B cell (primary cell): ENCODE data around the gene KRTAP17-1. TPM values are rescaled to one million over a fixed set of nuclear protein-coding genes. Genes with fewer than 3 reads are reported as not detected.

Source experiments
- ATAC-seq: fragments of 200-7000 bp; cut with Tn5 transposase; one replicate; pipeline ENCODE4 v1.10.0; 2021; ENCODE audit warnings: low read depth, mild to moderate bottlenecking, moderate number of reproducible peaks, moderate library complexity
- CTCF ChIA-PET: fragments of 350-600 bp; sonication (Branson Sonifier 250); formaldehyde crosslinking; loops from one replicate; lab custom pipeline; 2021; ENCODE audit warnings: antibody characterized with exemption, inconsistent platforms; lab: Charles Lee
- POLR2A ChIA-PET: fragments of 350-600 bp; sonication (Branson Sonifier 250); formaldehyde crosslinking; loops from one replicate; lab custom pipeline; 2021; ENCODE audit warnings: antibody characterized with exemption; lab: Charles Lee
- DNase-seq: peaks from one replicate; pipeline ENCODE4 v3.0.0; 2013
- H2AFZ ChIP-seq: 2 replicates; pipeline ENCODE4 v1.6.1; 2012; ENCODE audit warnings: mild to moderate bottlenecking, low read depth, low read length; ENCODE audit not compliant: insufficient read depth, poor library complexity, severe bottlenecking
- H3K27ac ChIP-seq, 2 donors: 1 replicate in 1 of 2; 2 replicates in 1 of 2; pipeline ENCODE4 v1.5.1; 2012 to 2013; ENCODE audit warnings: low read length in 2 of 2, mild to moderate bottlenecking in 2 of 2, moderate library complexity in 1 of 2
- H3K27me3 ChIP-seq, 4 experiments: fragments of 200-600 bp in 1 of 4; sonication (generic) in 1 of 4; replicated peaks in 1 of 4; 1 replicate in 2 of 4; 2 replicates in 2 of 4; pipeline versions ENCODE4 v1.6.1 to v1.7.0; 2013 to 2016; ENCODE audit warnings: low read length in 3 of 4, mild to moderate bottlenecking in 2 of 4, mixed read lengths in 1 of 4, moderate library complexity in 1 of 4; ENCODE audit not compliant: insufficient read depth in 4 of 4, control insufficient read depth in 3 of 4; ENCODE audit errors: control extremely low read depth in 1 of 4
- H3K36me3 ChIP-seq, 2 experiments: replicated peaks in 1 of 2; 1 replicate in 1 of 2; 2 replicates in 1 of 2; pipeline versions ENCODE4 v1.6.1 to v1.7.1; 2013; ENCODE audit warnings: low read length in 1 of 2; ENCODE audit not compliant: insufficient read depth in 2 of 2, control insufficient read depth in 1 of 2; ENCODE audit errors: control extremely low read depth in 1 of 2, extremely low read depth in 1 of 2
- H3K4me1 ChIP-seq, 2 donors: fragments of 200-600 bp in 1 of 2; sonication (generic) in 1 of 2; 1 replicate in 1 of 2; 2 replicates in 1 of 2; pipeline versions ENCODE4 v1.5.1 to v1.6.1; 2013 to 2017; ENCODE audit warnings: low read length in 2 of 2; ENCODE audit not compliant: control insufficient read depth in 2 of 2, insufficient read depth in 2 of 2
- H3K4me2 ChIP-seq: replicated peaks from 2 replicates; pipeline ENCODE3; 2012; ENCODE audit warnings: mild to moderate bottlenecking, low read depth, low read length; ENCODE audit not compliant: poor library complexity, severe bottlenecking
- H3K4me3 ChIP-seq, 5 experiments: fragments of 200-600 bp in 1 of 5; sonication (generic) in 1 of 5; 1 replicate in 3 of 5; 2 replicates in 2 of 5; pipeline versions ENCODE4 v1.5.1 to v1.7.0; 2011 to 2016; ENCODE audit warnings: low read length in 4 of 5, mild to moderate bottlenecking in 4 of 5, low read depth in 2 of 5, control low read depth in 1 of 5, moderate library complexity in 1 of 5; ENCODE audit not compliant: insufficient read depth in 1 of 5; ENCODE audit errors: control extremely low read depth in 1 of 5, extremely low read depth in 1 of 5
- H3K79me2 ChIP-seq: fragments of 200-600 bp; sonication (generic); one replicate; pipeline ENCODE4 v1.6.0; 2016; ENCODE audit warnings: low read length; ENCODE audit not compliant: control insufficient read depth, insufficient read depth
- H3K9ac ChIP-seq: fragments of 200-600 bp; sonication (generic); 2 replicates; pipeline ENCODE4 v1.6.1; 2017; ENCODE audit warnings: mild to moderate bottlenecking, low read length, moderate library complexity
- H3K9me3 ChIP-seq, 3 donors: one replicate each; pipeline versions ENCODE4 v1.6.1 to v1.7.1; 2013; ENCODE audit warnings: low read length in 2 of 3; ENCODE audit not compliant: control insufficient read depth in 2 of 3, insufficient read depth in 1 of 3; ENCODE audit errors: control extremely low read depth in 1 of 3
- H4K20me1 ChIP-seq: 2 replicates; pipeline ENCODE4 v1.6.0; 2012; ENCODE audit warnings: mild to moderate bottlenecking, low read length; ENCODE audit not compliant: insufficient read depth, control insufficient read depth, poor library complexity, severe bottlenecking
- H3K27ac Mint-ChIP-seq: one replicate; pipeline ENCODE4 v1.8.0; 2021; ENCODE audit warnings: mixed read lengths
- H3K27me3 Mint-ChIP-seq: one replicate; pipeline ENCODE4 v1.8.0; 2021; ENCODE audit warnings: mixed read lengths
- H3K4me1 Mint-ChIP-seq: one replicate; pipeline ENCODE4 v1.8.0; 2021; ENCODE audit warnings: mixed read lengths
- H3K4me3 Mint-ChIP-seq: one replicate; pipeline ENCODE4 v1.8.0; 2021; ENCODE audit warnings: mixed read lengths
- H3K9me3 Mint-ChIP-seq: one replicate; pipeline ENCODE4 v1.8.0; 2022; ENCODE audit warnings: mixed read lengths; ENCODE audit not compliant: insufficient read depth
- EZH2 ChIP-seq: IDR thresholded peaks from 2 replicates; pipeline ENCODE4 v1.6.1; 2012; ENCODE audit warnings: borderline replicate concordance, low read depth, mild to moderate bottlenecking, moderate library complexity, low read length; ENCODE audit not compliant: insufficient read depth, poor library complexity, severe bottlenecking
- WGBS: methylation state at CpG from one replicate; pipeline ENCODE4 v1.1.5; 2013; ENCODE audit warnings: missing lambda C conversion rate; ENCODE audit not compliant: insufficient coverage; 5-methylcytosine and 5-hydroxymethylcytosine counted together
- intact Hi-C: fragments of 100-400 bp; cut with micrococcal nuclease; formaldehyde crosslinking; loops from one replicate; pipeline ENCODE4 v1.10.0; 2022
- polyA minus RNA-seq: library from RNA; depleted of rRNA, polyadenylated mRNA; stranded (reverse); fragments of >200 nt; gene quantifications from 2 replicates; pipeline ENCODE4 v1.2.3, GENCODE V29; 2012
- polyA plus RNA-seq: library from polyadenylated mRNA; depleted of rRNA; stranded (reverse); fragments of >200 nt; gene quantifications from 2 replicates; pipeline ENCODE4 v1.2.3, GENCODE V29; 2012
- total RNA-seq, 2 donors: library from RNA; stranded (reverse); fragments of 120-200 nt in 1 of 2; gene quantifications; 1 replicate in 1 of 2; 2 replicates in 1 of 2; pipeline versions ENCODE4 v1.2.3 to v1.2.4, GENCODE V29; 2013 to 2022
- TF ChIP-seq, protein P1 (sequence below): fragments of 200-600 bp; IDR thresholded peaks from one replicate; pipeline ENCODE4 v1.8.0; 2022; ENCODE audit warnings: antibody characterized with exemption, mild to moderate bottlenecking

KRTAP17-1 gene
- total RNA-seq (not detected in 2 replicates), polyA plus RNA-seq (not detected in 2 replicates), polyA minus RNA-seq (not detected in 2 replicates)
- not detected for total RNA-seq (2013)

GRCh38 chr17:41315204-41315794 is at the start of gene KRTAP17-1:
KRTAP17-1 (minus strand) TSS chr17:41315710; CDS start chr17:41315650, 60 bp downstream.
- H3K9me3 Mint-ChIP-seq = peaks cover 6% of the 10 kb centered on the region
- CTCF ChIA-PET = no interaction called here

DNA sequence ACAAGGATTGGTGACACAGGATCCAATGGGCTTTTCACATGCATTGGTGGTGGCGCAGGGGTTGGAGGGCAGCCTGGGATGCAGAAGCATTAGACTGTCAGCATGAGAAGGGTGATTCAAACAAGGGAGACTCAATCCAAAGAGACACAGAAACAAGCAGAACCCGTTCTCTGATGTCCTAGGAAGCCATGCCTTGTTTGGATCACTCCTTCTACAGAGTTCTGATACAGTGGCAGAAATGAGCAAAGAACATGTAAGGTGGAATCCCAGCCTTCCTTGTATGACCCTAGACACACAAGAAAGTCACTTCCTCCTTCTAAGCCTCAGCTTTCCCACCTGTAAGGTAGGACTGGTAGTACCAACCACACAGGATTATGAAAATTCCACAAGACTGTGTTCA is 48.4 kb upstream of the KRTAP17-1 start:
- Histone ChIP-seq H3K9me3 (peaks cover 0 to 3% (median 0%) of the 10 kb centered on the region in 3 donors), H3K9ac (no peak overlapping the region), H3K4me1 (no peaks in the 10 kb centered on the region), H3K27ac (no peak overlapping the region), H2AFZ (no peak overlapping the region), H3K79me2 (no peaks in the 10 kb centered on the region), H4K20me1 (no peaks in the 10 kb centered on the region), H3K27me3 (peaks cover 0 to 9% (median 0%) of the 10 kb centered on the region in 4 experiments), H3K4me2 (no peak overlapping the region), H3K4me3 (no peak overlapping the region), H3K36me3 (no peaks in the 10 kb centered on the region)
- Mint-ChIP-seq H3K4me1 (no peaks in the 10 kb centered on the region), H3K27ac (peak overlapping the region; percentile 46), H3K4me3 (no peak overlapping the region), H3K9me3 (no peaks in the 10 kb centered on the region), H3K27me3 (peaks cover 31% of the 10 kb centered on the region)
- ChIA-PET CTCF (no interaction called here), POLR2A (no interaction called here)
- intact Hi-C loops = no loop called here
- ATAC-seq (no peak), DNase-seq (no peak)
- 81% methylated on average over 2 of the region's 2 CpGs for WGBS
- TF ChIP-seq, protein P1, sequence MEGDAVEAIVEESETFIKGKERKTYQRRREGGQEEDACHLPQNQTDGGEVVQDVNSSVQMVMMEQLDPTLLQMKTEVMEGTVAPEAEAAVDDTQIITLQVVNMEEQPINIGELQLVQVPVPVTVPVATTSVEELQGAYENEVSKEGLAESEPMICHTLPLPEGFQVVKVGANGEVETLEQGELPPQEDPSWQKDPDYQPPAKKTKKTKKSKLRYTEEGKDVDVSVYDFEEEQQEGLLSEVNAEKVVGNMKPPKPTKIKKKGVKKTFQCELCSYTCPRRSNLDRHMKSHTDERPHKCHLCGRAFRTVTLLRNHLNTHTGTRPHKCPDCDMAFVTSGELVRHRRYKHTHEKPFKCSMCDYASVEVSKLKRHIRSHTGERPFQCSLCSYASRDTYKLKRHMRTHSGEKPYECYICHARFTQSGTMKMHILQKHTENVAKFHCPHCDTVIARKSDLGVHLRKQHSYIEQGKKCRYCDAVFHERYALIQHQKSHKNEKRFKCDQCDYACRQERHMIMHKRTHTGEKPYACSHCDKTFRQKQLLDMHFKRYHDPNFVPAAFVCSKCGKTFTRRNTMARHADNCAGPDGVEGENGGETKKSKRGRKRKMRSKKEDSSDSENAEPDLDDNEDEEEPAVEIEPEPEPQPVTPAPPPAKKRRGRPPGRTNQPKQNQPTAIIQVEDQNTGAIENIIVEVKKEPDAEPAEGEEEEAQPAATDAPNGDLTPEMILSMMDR = no peak
- no peak for TF ChIP-seq EZH2

More at GRCh38 chr17:41315204-41315794, at the start of gene KRTAP17-1:
- no peaks in the 10 kb centered on the region for H3K36me3 ChIP-seq
- Mint-ChIP-seq H3K4me1 (peaks cover 3% of the 10 kb centered on the region), H3K27ac (no peak within 1 kb of the TSS), H3K27me3 (peaks cover 16% of the 10 kb centered on the region), H3K4me3 (no peak within 1 kb of the TSS)
- peaks cover 0 to 3% (median 1%) of the 10 kb centered on the region in 4 experiments for H3K27me3 ChIP-seq
- 93% methylated on average over 16 of the region's 24 CpGs for WGBS
- H3K4me1 ChIP-seq = no peaks in the 10 kb centered on the region
- DNase-seq (no peak), ATAC-seq (no peak)
- TF ChIP-seq, protein P1 = no peak
- TF ChIP-seq EZH2 = no peak
- no peak within 1 kb of the TSS for H3K4me2 ChIP-seq
- H3K27ac ChIP-seq = no peak within 1 kb of the TSS
- H4K20me1 ChIP-seq = no peaks in the 10 kb centered on the region
- POLR2A ChIA-PET = no interaction called here
- intact Hi-C loops = no loop called here
- no peak within 1 kb of the TSS for H3K9ac ChIP-seq
- H3K9me3 ChIP-seq = peaks cover 0 to 8% (median 2%) of the 10 kb centered on the region in 3 donors
- H2AFZ ChIP-seq = no peak within 1 kb of the TSS
- no peak within 1 kb of the TSS for H3K4me3 ChIP-seq
- no peaks in the 10 kb centered on the region for H3K79me2 ChIP-seq
